Measurements from ENCODE around the gene ADAT2. TPM values are rescaled to one million over a fixed set of nuclear protein-coding genes. Genes with fewer than 3 reads are reported as not detected.

ADAT2 gene
- total and polyA plus RNA-seq, 10 of the 15 experiments (the other 5 are each of a cell fraction or from before 2014, with no cell fraction given), result 7.8 to 38.6 (median 17.3) TPM

- TF ChIP-seq HDAC2 (IDR thresholded peaks at IDR 0.05) (no peak), NFYB (IDR thresholded peaks at IDR 0.05; ENCODE audit: insufficient read depth, low read depth, low read length) (peak; percentile 71; the same call in 1 of the 2 replicates), IKZF1 (conservative IDR thresholded peaks at IDR 0.05) (peak; percentile 93), YY1 (IDR thresholded peaks at IDR 0.05; ENCODE audit: low read depth, low read length) (peak; percentile 93), WRNIP1 (IDR thresholded peaks at IDR 0.05; ENCODE audit: borderline replicate concordance, low read depth, low read length) (no peak), ASH2L (IDR thresholded peaks at IDR 0.05; ENCODE audit: borderline replicate concordance, low read depth) (peak; percentile 91; the same call in 1 of the 2 replicates), MLLT1 (IDR thresholded peaks at IDR 0.05) (peak; percentile 61; the same call in 1 of the 2 replicates), MEF2A (IDR thresholded peaks at IDR 0.05; ENCODE audit: insufficient read depth, low read depth, low read length) (peak; percentile 87), EED (IDR thresholded peaks at IDR 0.05; ENCODE audit: low read depth) (peak; percentile 26; the same call in 1 of the 2 replicates), KAT2A (conservative IDR thresholded peaks at IDR 0.05; ENCODE audit: control insufficient read depth, low read depth, low read length) (no peak), CHD1 (IDR thresholded peaks at IDR 0.05; ENCODE audit: low read depth, low read length) (peak; percentile 48), SREBF2 (IDR thresholded peaks at IDR 0.05; ENCODE audit: low read length) (no peak), JUNB (IDR thresholded peaks at IDR 0.05) (no peak), ZNF274 (IDR thresholded peaks at IDR 0.05; ENCODE audit: insufficient read depth, insufficient read length) (no peak), CEBPB (IDR thresholded peaks at IDR 0.05; ENCODE audit: borderline replicate concordance in 1 of 2, low read depth in 2 of 2, low read length in 2 of 2) (no peak), BMI1 (IDR thresholded peaks at IDR 0.05; ENCODE audit: borderline replicate concordance) (no peak), TCF12 (IDR thresholded peaks at IDR 0.05; ENCODE audit: low read depth, low read length) (peak; percentile 73), PAX8 (IDR thresholded peaks at IDR 0.05) (no peak), SPI1 (IDR thresholded peaks at IDR 0.05; ENCODE audit: borderline replicate concordance, insufficient read depth, low read depth, low read length) (no peak), RB1 (IDR thresholded peaks at IDR 0.05; ENCODE audit: borderline replicate concordance) (peak; percentile 99; the same call in 1 of the 2 replicates), RELA (IDR thresholded peaks at IDR 0.05; ENCODE audit: borderline replicate concordance, partially characterized antibody) (peak; percentile 91), NR2C2 (IDR thresholded peaks at IDR 0.05; ENCODE audit: borderline replicate concordance, control insufficient read depth, insufficient read length, low read depth) (no peak)
- TF ChIP-seq, protein P1, sequence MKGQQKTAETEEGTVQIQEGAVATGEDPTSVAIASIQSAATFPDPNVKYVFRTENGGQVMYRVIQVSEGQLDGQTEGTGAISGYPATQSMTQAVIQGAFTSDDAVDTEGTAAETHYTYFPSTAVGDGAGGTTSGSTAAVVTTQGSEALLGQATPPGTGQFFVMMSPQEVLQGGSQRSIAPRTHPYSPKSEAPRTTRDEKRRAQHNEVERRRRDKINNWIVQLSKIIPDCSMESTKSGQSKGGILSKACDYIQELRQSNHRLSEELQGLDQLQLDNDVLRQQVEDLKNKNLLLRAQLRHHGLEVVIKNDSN (IDR thresholded peaks at IDR 0.05; ENCODE audit: borderline replicate concordance, extremely low read length, insufficient read depth, low read depth, low read length), result peak; percentile 55
- TF ChIP-seq, protein P2, sequence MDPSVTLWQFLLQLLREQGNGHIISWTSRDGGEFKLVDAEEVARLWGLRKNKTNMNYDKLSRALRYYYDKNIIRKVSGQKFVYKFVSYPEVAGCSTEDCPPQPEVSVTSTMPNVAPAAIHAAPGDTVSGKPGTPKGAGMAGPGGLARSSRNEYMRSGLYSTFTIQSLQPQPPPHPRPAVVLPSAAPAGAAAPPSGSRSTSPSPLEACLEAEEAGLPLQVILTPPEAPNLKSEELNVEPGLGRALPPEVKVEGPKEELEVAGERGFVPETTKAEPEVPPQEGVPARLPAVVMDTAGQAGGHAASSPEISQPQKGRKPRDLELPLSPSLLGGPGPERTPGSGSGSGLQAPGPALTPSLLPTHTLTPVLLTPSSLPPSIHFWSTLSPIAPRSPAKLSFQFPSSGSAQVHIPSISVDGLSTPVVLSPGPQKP (IDR thresholded peaks at IDR 0.05; ENCODE audit: low read depth, low read length), result peak; percentile 74
Observed at GRCh38 chr6:143450453-143451371, at the start of gene ADAT2, which contains the start of gene PEX3 (continued).

Data from GM12878 (cell line).